Fibroblast of skin of left quadriceps (primary cell): ENCODE results near the gene RAB39A.

Experiments
- DNase-seq, 2 experiments: peaks; one replicate each; pipeline ENCODE4 v3.0.0-alpha.2; 2013; ENCODE audit warnings: low read depth in 2 of 2

The RAB39A gene

DNA sequence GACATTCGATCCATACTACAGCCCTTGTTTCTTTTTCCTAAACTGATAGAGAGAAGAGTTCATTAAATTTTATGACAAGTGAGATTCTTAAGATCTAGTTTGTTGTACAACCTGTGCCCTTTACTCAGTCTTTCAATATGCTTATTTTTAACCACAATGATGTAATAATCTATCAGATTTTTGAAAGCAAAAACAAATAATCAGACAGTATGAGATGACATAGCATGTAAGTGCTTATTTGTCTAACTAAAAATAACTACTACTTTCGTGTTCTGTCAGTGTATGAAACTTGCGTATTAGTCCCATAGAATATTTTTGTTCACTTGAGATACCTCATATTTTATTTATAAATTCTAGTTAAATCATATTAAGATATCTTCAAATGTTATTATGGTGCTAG, 33.2 kb downstream of the RAB39A start:
- DNase-seq, result no peak

DNA sequence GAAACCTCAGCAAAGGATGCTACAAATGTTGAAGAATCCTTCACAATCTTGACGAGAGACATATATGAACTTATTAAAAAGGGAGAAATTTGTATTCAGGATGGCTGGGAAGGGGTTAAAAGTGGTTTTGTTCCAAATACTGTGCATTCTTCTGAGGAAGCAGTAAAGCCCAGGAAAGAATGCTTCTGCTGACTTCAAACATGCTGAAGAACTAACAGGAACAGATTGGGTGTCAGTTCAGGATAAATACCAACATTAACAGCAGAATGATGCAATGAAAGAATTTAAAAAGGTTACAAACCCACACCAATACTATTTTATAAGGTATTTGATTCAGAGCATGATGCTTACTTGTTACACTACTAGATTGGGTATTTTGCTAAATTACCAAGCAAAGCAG, 33.9 kb downstream of the RAB39A start:
- DNase-seq, result no peak

DNA sequence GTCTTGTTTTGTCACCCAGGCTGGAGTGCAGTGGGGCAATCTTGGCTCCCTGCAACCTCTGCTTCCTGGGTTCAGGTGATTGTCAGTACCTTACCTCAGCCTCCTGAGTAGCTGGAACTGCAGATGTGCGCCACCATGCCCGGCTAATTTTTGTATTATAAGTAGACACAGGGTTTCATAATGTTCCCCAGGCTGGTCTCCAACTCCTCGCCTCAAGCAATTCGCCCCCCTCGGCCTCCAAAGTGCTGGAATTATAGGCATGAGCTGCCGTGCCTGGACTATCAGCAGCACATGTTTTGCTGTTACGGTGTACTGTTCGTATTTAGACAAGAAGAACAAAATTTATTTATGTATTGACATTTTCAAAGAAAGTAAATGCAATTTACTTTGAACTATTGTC, 34.8 kb downstream of the RAB39A start:
- no peak for DNase-seq

DNA sequence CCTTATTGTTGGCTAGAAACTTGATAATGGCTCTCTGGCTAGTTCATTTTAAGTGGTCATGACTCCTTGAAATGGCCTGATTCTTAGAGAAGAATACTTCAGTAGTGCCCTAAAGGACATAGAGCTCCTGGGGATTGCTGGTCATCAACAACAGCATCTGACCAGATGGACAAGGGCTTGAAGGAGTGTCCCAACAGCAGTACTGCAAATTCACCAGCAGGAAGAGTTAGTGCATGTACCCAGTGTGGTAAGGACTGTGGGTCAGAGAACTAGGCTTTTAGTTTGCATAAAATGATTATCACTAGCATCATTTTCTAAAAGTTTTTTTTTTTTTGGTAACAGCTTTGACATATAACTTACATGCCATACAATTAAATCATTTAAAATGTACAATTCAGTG, 41.0 kb downstream of the RAB39A start:
- DNase-seq, result no peak

DNA sequence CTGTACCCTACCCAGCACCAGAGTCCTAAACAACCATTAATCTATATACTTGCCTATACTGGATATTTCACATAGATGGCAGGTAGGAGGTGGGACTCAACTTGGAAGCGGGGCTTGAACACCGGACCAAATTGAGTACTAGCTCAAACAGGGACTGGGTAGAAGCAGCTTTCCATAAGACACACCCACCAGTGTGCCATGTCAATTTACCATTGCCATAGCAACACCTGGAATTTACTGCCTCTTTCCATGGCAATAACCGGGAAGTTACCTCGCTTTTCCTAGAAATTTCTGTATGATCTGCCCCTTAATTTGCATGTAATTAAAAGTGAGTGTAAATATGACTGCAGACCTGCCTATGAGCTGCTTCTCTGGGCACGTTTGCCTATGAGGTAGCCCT, 41.8 kb downstream of the RAB39A start:
- DNase-seq, result no peak

DNA sequence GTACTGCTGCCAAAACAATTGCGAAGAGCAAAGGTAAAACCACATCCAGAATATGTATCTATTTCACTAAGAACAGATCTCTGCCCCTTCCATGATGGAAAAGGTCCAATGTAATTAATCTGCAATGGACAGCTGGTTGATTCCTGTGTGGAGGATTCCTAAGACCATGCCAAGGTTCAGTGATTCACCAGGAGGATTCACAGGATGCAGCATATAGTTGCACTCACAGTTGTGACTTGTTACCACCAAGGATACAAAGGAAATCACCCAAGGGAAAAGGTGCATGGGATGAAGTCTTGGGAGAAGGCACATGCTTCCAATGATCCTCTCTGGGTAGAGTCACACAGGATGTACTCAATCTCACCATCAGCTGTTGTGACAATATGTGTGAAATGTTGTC, 45.4 kb downstream of the RAB39A start:
- DNase-seq, result no peak

DNA sequence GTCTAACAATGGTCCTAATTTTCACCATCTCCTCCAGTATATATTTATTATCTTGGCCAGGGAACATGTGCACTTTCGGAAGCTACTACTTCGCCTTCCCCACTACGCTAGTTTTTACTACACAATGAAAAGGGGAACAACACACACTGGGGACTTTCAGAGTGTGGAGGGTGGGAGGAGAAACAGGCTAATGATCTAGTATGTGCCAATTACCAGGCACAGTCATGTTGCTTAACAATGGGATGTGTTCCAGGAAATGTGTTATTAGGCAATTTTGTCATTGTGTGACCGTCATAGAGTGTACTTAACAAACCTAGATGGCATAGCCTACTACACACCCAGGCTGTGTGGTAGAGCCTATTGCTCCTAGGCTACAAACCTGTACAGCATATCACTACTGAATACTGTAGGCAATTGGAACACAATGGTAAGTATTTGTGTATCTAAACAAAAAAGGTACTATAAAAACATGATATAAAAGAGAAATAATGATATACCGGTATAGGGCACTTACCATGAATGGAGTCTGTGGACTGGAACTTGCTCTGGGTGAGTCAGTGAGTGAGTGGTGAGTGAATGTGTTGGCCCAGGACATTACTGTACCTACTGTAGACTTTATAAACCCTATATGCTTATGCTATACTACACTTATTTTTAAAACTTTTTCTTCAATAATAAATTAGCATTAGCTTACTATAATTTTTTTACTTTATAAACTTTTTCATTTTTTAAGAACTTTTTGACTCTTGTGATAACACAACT, 60.3 kb downstream of the RAB39A start:
- DNase-seq, result no peak

DNA sequence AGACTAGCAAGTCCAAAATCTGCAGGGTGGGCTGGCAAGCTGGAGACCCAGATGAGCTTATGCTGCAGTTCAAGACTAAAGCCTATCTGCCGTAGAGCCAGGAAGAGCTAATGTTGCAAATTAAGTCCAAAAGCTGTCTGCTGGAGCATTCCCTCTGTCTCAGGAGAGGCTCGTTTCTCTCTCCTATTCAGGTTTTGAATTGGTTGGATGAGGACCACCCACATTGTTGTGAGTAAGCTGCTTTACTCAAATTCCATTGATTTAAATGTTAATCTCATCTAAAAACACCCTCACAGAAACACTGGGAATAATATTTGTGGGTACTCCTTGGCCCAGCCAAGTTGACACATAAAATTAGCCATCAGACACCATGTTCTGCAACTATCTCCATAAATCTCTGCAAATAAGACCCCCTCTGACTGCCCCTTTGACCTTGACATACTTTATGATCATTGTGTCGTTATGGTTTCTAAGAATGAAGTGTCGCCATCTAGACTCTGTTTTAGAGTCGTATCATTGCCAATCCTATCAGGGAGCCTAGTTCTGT, 63.7 kb downstream of the RAB39A start:
- no peak for DNase-seq

DNA sequence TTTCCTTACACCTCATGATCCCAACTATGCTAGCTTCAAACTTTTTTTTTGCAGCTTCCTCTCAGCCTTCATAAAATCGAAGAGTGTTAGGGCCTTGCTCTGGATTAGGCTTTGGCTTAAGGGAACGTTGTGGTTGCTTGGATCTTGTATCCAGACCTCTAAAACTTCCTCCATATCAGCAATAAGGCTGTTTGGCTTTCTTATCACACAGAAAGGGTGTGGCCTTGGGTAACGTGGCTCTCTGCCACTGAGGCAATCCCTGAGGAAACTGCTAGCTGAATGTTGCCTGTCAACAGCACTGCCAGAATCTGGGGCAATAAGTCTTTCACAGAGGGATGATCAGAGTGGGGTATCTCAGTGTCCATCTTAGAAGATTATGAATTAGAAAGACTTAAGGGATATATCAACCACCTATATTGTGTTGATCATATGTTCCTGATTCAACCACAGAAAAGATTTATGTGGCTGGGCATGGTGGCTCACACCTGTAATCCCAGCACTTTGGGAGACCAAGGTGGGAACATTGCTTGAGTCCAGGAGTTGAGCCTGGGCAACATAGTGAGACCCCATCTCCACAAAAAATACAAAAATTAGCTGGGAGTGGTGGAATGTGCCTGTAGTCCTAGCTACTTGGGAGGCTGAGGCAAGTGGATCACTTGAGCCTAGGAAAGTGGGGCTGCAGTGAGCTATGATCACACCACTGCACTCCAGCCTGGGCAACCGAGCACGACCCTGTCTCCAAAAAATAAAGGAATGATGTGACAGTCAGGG, 67.9 kb downstream of the RAB39A start:
- DNase-seq, result no peak

DNA sequence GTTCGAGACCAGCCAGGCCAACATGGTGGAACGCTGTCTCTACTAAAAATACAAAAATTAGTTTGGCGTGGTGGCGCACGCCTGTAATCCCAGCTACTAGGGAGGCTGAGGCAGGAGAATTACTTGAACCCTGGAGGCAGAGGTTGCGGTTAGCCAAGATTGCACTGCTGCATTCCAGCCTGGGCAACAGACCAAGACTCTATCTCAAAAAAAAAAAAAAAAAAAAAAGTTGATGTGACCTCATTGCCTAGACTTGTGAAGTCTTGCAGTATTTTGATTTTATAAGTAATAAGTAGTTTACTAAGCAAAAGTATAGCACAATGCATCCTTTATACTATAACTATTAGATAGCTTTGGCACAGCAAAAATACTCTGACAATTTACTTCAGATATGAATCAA, 70.5 kb downstream of the RAB39A start:
- no peak for DNase-seq

DNA sequence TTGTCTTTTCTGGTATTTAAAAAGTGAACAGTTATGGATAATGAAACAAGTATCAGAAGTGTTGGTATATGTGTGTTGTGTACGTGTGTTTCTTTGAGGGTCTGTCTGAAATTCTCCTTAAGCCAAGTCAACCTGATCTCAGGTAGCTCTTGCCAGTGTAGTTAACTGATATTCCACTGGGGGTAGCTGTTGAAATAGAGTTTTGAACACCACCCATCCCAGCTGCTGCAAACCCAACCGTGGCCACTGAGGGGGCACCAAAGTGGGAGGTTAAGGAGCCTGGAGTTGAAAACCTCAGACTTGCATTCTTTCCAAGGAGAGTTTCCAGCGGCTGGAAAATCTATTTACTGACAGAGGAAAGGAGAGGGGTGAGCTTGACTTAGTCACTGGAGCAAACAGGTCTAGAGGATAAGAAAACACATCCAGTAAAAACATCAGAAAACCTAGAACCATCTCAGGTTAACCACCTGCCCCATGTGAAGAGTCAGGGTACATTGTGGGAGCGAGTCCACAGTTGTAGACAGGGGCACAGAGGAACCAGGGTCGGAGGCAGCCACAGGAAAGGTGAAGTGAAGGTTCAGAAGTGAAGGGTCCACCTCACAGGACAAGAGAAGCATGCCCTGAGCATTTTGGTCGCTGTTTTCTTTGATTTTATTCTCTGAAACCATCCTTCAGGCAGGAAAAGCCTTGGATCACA, 71.7 kb downstream of the RAB39A start:
- DNase-seq, result no peak

DNA sequence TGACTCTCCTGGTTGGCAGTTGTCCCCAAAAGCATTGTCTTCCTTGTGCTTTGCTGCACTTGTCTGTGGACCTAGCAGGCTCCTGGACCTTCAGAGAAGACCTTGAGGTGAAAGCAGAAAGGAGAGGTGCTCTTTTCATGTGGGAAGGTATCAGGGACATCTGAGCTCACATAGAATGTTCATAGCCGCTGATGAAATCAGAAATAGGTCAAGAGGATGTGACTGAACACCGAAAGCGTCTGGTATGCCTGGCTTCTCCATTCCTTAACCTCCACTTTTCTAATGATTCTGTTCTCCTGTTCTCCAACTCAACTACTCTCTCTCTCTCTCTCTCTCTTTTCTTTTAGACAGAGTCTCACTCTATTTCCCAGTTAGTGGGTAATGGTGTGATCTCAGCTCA, 74.2 kb downstream of the RAB39A start:
- DNase-seq, result no peak

DNA sequence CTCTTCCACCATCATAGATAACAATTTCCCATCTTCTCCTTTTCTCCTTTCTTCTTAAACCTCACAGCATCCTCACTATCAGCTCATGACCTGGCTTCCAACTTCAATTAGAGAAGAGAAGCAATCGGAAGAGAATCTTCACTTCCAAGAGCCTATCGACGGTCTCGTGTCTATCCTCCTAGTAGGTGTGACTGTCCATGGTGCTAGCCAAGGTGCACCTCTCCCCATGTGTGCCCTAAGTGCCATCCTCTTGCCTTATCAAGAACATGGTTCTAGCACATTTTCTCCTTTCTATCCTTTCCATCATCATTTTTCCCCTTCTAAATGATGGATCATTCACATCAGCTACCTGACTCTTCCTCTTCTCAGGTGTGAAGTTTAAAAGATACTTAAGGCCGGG, 75.4 kb downstream of the RAB39A start:
- no peak for DNase-seq

DNA sequence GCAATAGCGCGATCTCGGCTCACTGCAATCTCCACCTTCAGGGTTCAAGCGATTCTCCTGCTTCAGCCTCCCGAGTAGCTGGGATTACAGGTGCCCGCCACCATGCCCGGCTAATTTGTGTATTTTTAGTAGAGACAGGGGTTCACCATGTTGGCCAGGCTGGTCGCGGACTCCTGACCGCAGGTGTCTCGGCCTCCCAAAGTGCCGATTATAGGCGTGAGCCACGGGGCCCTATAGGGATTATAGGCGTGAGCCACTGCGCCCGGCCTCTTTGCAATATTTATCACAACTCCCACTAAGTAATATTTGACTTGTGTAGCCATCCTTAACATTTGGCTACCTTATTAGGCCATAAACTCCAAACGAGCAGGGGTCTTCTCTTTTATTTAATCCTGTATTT, 79.6 kb downstream of the RAB39A start:
- no peak for DNase-seq

DNA sequence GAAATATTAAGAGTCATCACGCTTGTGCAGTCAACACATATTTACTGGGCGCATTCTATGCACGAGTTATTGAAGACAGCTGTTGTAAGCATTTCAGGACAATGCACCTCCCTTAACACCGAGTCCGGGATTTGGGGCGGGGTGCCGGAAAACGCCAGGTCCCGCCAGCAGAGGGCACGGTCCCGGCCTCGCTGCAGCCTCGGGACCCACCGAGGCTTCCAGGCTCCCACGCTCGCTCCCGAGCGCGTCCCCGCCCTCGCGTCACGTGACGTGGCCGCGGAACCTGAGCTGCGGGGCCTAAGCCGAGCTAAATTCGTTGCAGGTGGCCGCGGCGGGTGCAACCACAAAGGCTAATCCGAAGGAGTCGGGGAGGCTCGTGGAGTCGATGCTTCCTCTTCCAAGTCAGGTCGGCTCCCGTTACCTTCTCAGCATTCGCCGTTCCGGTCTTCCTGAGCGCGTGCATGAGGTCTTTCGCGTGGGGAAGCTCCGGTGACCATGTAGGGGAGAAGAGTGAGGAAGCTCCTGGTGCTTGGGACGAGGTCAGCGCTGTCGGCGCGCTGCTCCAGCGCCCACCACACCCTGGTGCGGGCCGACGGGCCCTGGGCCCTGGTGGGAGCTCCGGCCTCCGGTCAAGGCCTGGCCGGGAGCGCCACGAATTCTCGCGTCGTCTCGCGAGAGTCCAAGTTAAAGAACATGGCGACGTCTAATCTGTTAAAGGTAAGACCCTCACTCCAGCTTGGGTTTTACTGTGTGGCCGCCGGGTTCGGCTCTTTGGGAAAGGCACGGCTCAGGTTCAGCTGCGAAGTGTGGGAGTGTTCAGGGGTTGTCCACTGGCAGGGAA, 80.6 kb downstream of the RAB39A start, which contains the start of gene CUL5:
Gene CUL5 (plus strand): TSS at position 243 of the 841 bp plus-strand sequence. CDS start 451 bp downstream, at position 694.
- peak; percentile 86 for DNase-seq

DNA sequence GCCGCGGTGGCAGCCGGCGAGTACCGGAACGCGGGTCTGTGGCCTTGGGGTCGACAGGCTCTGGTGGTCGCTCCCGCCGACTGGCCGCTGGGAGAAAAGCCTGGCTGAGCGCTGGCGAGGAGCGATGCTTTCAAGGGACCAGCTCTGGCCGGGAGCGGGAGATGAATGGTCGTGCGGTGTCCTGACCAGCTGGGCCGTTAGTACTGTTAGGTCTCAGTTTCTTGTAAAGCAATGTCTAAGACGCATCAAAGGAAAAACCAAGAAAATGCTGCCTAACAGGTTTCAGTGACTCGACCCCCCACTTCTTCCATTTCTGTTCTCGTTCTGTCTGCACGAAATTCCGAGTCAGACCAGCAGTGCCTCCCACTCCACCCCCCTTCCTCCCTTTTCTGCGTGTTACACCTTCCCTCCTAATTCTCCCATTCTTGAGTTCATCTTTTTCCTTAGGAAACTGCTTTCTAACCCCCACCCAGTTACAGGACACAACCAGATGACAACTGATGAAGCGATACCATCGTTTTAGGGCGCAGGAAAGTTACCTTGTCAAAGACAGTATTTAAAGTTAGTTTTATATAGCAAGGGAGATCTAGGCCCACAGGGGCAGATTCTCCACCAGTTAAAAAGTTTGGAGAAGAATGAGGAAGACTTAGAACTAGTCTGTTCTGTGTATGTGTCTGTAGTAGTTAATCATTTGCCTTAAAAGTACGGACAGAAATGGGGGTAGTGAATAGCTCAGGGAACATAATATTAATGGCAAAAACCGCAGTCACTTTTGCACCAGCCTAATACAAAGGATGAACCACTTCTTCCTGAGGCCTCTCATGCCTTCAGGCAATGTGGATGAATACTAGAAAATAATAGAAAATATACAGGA, 81.5 kb downstream of the RAB39A start:
- no peak for DNase-seq

DNA sequence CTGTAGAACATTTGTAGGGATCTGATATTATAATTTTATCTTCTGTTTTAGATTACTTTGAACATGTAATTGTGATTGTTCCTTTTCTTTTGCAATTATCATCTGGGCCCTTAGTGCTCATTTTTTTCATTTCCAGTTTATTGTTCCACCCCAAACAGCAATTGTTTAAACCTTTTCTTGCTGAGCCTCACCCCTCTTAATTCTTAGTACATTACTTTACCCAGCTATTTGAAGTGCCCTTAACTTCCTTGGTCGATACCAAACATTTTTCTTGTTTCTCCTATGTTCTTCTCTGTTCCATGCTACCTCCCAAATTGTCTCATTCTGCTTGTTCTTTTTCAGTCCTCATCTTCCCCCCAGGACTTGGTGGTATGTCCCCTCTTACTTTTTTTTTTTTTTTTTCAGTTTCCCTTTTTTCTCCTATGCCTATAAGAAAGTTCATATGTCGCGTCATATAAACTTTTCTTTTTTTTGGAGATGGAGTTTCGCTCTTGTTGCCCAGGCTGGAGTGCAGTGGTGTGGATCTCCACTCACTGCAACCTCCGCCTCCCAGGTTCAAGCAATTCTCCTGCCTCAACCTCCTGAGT, 84.0 kb downstream of the RAB39A start:
- DNase-seq, result no peak
